Astrocyte (in vitro differentiated cells and primary cell): ENCODE results near the gene CELSR2.

ENCODE experiments used
- CTCF ChIP-seq: IDR thresholded peaks from 2 replicates; pipeline ENCODE4 v1.5.1; 2011; ENCODE audit warnings: low read depth, mild to moderate bottlenecking, inconsistent platforms, low read length, moderate library complexity; ENCODE audit not compliant: insufficient read depth
- EZH2 ChIP-seq: IDR thresholded peaks from 2 replicates; pipeline ENCODE4 v1.6.1; 2012; ENCODE audit warnings: mild to moderate bottlenecking, low read length, inconsistent platforms; ENCODE audit not compliant: insufficient read depth

- TF ChIP-seq CTCF = no peak
- TF ChIP-seq EZH2 = no peak
These were observed 58.1 kb downstream of the CELSR2 start for GRCh38 chr1:109307274-109308021.
